BE2C (cell line): ENCODE results near the gene GFI1.

Source experiments
- DNase-seq: peaks from one replicate; pipeline ENCODE4 v3.0.0-alpha.2; 2020
- H3K27me3 ChIP-seq: fragments of 250-450 bp; sonication (Bioruptor Pico); 2 replicates; pipeline ENCODE4 v1.5.1; 2020; ENCODE audit warnings: mild to moderate bottlenecking
- H3K36me3 ChIP-seq: fragments of 250-450 bp; sonication (Bioruptor Pico); 2 replicates; pipeline ENCODE4 v1.5.1; 2020; ENCODE audit warnings: mild to moderate bottlenecking
- H3K4me1 ChIP-seq: fragments of 250-450 bp; sonication (Bioruptor Pico); 2 replicates; pipeline ENCODE4 v1.5.1; 2020
- H3K4me3 ChIP-seq: 2 replicates; pipeline ENCODE4 v1.5.1; 2011; ENCODE audit warnings: low read depth, low read length
- H3K9me3 ChIP-seq: fragments of 250-450 bp; sonication (Bioruptor Pico); 2 replicates; pipeline ENCODE4 v1.5.1; 2020
- CTCF ChIP-seq: IDR thresholded peaks from 2 replicates; pipeline ENCODE4 v1.5.1; 2012; ENCODE audit warnings: mild to moderate bottlenecking, low read depth, low read length

GFI1 gene

DNA sequence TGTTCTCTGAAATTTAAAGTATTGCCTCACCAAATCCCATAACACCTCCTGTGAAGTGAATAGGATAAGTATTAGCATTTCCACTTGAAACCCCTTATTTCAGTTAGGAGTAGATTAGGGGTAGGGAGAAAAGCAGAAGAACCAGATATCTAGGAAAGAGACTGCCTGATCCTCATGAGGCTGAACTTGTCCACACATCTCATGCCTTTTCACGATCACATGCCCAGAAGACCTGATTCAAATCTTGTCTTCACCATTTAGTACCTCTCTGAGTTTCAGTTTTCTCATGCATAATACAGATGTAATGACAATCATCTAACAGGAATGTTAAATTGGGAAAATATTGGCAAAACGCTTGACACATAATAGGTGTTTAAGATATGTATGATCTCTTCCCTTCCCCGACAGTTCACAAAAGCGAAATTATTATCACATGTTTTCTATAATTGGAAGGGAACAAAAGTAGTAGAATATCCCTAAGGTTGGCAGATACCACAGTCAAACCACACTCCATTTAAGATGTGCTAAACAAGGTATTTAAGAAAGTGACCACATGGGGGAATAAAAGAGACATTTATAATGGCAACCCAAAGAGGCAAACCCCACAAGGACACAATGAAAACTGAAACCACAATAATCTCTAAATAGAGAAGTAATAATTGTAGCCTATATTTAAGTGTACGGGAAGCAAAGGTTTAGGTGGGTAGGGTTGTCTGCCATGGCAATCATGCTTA is 25.2 kb downstream of the GFI1 start:
- DNase-seq, result no peak
- TF ChIP-seq CTCF, result no peak
- Histone ChIP-seq H3K4me3 (no peak overlapping the region), H3K36me3 (no peaks in the 10 kb centered on the region), H3K9me3 (no peaks in the 10 kb centered on the region), H3K4me1 (no peaks in the 10 kb centered on the region), H3K27me3 (no peaks in the 10 kb centered on the region)

- Histone ChIP-seq H3K4me1 (no peaks in the 10 kb centered on the region), H3K9me3 (no peaks in the 10 kb centered on the region), H3K36me3 (no peaks in the 10 kb centered on the region), H3K4me3 (no peak overlapping the region), H3K27me3 (no peaks in the 10 kb centered on the region)
- DNase-seq, result no peak
- TF ChIP-seq CTCF, result no peak
These were observed 26.8 kb downstream of the GFI1 start for GRCh38 chr1:92459871-92460320.

- no peak for TF ChIP-seq CTCF
These were observed 28.6 kb downstream of the GFI1 start for GRCh38 chr1:92458146-92458545.

DNA sequence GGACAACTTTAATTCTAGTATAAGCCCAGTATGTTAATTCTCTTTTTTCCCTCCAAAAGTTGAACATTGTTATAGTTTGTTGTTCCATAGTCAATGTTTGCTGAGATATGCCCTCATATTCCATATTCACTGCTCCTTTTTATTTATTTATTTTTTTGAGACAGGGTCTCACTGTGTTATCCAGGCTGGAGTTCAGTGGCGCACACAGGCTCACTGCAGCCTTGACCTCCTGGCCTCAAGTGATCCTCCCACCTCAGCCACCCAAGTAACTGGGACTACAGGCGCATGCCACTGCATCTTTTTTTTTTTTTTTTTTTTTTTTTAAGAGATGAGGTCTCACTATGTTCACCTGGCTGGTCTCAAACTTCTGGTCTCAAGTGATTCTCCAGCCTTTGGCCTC is 38.7 kb downstream of the GFI1 start:
- H3K9me3 ChIP-seq, result no peaks in the 10 kb centered on the region
- H3K27me3 ChIP-seq, result no peaks in the 10 kb centered on the region
- H3K36me3 ChIP-seq, result no peaks in the 10 kb centered on the region
- no peak overlapping the region for H3K4me3 ChIP-seq
- no peak for TF ChIP-seq CTCF
- no peaks in the 10 kb centered on the region for H3K4me1 ChIP-seq
- no peak for DNase-seq

More at GRCh38 chr1:92458146-92458545, 28.6 kb downstream of the GFI1 start:
- Histone ChIP-seq H3K4me1 (no peaks in the 10 kb centered on the region), H3K27me3 (no peaks in the 10 kb centered on the region), H3K9me3 (no peaks in the 10 kb centered on the region), H3K4me3 (no peak overlapping the region), H3K36me3 (no peaks in the 10 kb centered on the region)
- no peak for DNase-seq

- Histone ChIP-seq H3K27me3 (no peaks in the 10 kb centered on the region), H3K36me3 (no peaks in the 10 kb centered on the region), H3K4me3 (no peak overlapping the region), H3K9me3 (no peaks in the 10 kb centered on the region), H3K4me1 (no peaks in the 10 kb centered on the region)
- no peak for TF ChIP-seq CTCF
- DNase-seq, result no peak
These were observed 39.6 kb downstream of the GFI1 start for GRCh38 chr1:92447033-92447681.

GRCh38 chr1:92446546-92446945 is 40.2 kb downstream of the GFI1 start:
- no peaks in the 10 kb centered on the region for H3K9me3 ChIP-seq
- no peaks in the 10 kb centered on the region for H3K4me1 ChIP-seq
- H3K27me3 ChIP-seq, result no peaks in the 10 kb centered on the region
- DNase-seq, result no peak
- H3K36me3 ChIP-seq, result no peaks in the 10 kb centered on the region
- no peak overlapping the region for H3K4me3 ChIP-seq
- TF ChIP-seq CTCF, result no peak
